ENCODE data around the gene TRIO. TPM values are rescaled to one million over a fixed set of nuclear protein-coding genes. Genes with fewer than 3 reads are reported as not detected.
A peak's percentile ranks its signal among the peaks of the same experiment; 100 is the strongest.
"Not testable (repeated sequence)": the region's sequence is repeated elsewhere in the genome, so short reads cannot be mapped to it uniquely, and the experiment has no call there.

TRIO gene
- total RNA-seq, 1 experiment from 2014 or later = 106 TPM

- DNase-seq (ENCODE audit: extremely low read depth, low read depth) = peak; percentile 25
Observed at GRCh38 chr5:14364576-14365472, 221.7 kb downstream of the TRIO start.

DNA sequence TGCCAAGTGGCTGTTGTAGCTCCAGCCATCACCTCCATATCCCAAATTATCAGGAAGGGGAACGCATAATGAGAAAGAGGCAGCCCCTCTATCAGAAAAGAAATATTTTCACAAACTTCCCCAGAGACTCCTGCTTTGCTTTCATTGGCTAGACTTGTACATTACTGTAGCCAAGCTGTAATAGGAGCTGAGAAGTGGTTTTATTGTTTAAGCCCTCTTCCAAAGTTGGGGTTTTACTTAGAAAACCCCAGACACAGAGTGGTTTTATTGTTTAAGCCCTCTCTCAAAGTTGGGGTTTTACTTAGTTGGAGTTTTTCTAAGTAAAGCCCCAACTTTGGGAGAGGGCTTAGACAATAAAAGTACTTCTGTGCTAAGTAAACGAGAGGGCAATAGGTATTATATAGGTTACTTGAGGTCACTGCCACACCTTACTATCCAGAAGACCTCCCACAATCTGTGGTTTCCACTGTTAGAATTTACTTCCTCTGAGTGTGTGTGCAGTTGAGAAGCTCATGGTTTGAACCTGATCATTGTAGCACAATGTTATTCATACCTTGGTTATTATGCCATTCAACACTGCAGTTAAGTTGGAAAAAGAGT lies 222.8 kb downstream of the TRIO start:
- no peak for DNase-seq (ENCODE audit: extremely low read depth, low read depth)

GRCh38 chr5:14366763-14367162 lies 223.6 kb downstream of the TRIO start:
- no peak for DNase-seq (ENCODE audit: extremely low read depth, low read depth)

DNA sequence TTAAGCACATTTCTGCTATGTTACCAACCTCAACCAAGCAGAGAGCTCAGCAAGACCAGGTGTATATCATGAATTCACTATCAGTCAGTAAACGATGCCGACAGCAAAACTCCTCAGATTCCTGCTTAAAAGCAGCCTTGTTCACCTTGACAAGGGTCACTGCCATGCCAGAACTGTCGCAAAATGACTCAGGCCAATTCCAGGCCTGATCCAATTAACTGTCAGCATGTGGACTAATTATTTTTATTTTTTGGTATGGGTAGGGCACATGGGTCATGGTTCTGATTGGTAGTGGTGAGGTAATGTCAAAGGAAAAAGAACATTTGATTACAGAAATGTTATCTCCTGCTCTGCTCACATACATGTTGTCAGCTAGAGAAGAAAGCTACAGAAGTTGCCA lies 224.2 kb downstream of the TRIO start:
- DNase-seq (ENCODE audit: extremely low read depth, low read depth) = no peak

GRCh38 chr5:14369780-14370179 lies 226.6 kb downstream of the TRIO start:
- no peak for DNase-seq (ENCODE audit: extremely low read depth, low read depth)

- no peak for DNase-seq (ENCODE audit: extremely low read depth, low read depth)
Observed at GRCh38 chr5:14370386-14370785, 227.2 kb downstream of the TRIO start.

GRCh38 chr5:14373685-14374084 lies 230.5 kb downstream of the TRIO start:
- no peak for DNase-seq (ENCODE audit: extremely low read depth, low read depth)

- DNase-seq (ENCODE audit: extremely low read depth, low read depth) = no peak
Observed at GRCh38 chr5:14374100-14374499, 231.0 kb downstream of the TRIO start.

- no peak for DNase-seq (ENCODE audit: extremely low read depth, low read depth)
Observed at GRCh38 chr5:14376789-14377188, 233.6 kb downstream of the TRIO start.

- no peak for DNase-seq (ENCODE audit: extremely low read depth, low read depth)
Observed at GRCh38 chr5:14379739-14380497, 236.8 kb downstream of the TRIO start.

- DNase-seq (ENCODE audit: extremely low read depth, low read depth) = no peak
Observed at GRCh38 chr5:14380712-14381111, 237.6 kb downstream of the TRIO start.

GRCh38 chr5:14382640-14383039 lies 239.5 kb downstream of the TRIO start:
- DNase-seq (ENCODE audit: extremely low read depth, low read depth) = no peak

- DNase-seq (ENCODE audit: extremely low read depth, low read depth) = no peak
Observed at GRCh38 chr5:14383923-14384322, 240.8 kb downstream of the TRIO start.

- DNase-seq (ENCODE audit: extremely low read depth, low read depth) = no peak
Observed at GRCh38 chr5:14385019-14385418, 241.9 kb downstream of the TRIO start.

DNA sequence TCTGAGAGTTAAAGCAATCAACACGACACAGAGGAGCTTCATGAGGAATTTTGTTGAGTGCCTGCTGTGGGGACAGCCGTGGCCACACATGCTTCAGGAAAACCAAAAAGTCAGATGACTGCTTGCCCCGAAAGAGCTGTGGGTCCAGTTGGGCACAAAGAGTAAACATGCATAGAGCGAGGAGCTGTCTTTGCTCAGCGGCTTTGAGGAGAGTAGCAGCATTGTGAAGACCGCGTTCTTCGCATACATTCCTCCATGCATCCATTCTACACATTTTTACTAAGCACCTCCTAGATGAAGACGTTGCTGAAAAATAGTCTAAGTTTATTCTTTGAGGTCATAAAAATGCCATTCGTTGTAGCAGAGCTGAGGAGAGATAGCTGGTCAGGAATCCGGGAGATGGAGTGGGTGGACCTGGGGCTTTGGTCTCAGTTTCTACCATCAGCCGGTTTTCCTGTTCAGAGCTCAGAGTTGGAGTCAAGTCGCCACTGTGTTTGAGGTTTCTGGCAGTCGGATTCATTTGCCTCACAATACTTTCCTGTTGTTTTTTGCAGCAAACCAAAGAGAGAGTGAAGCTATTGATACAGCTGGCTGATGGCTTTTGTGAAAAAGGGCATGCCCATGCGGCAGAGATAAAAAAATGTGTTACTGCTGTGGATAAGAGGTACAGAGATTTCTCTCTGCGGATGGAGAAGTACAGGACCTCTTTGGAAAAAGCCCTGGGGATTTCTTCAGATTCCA lies 243.9 kb downstream of the TRIO start:
- DNase-seq (ENCODE audit: extremely low read depth, low read depth) = no peak

- no peak for DNase-seq (ENCODE audit: extremely low read depth, low read depth)
Observed at GRCh38 chr5:14388741-14389140, 245.6 kb downstream of the TRIO start.

GRCh38 chr5:14392552-14392951 lies 249.4 kb downstream of the TRIO start:
- not testable (repeated sequence) for DNase-seq (ENCODE audit: extremely low read depth, low read depth)

GRCh38 chr5:14394365-14394764 lies 251.2 kb downstream of the TRIO start:
- no peak for DNase-seq (ENCODE audit: extremely low read depth, low read depth)

DNA sequence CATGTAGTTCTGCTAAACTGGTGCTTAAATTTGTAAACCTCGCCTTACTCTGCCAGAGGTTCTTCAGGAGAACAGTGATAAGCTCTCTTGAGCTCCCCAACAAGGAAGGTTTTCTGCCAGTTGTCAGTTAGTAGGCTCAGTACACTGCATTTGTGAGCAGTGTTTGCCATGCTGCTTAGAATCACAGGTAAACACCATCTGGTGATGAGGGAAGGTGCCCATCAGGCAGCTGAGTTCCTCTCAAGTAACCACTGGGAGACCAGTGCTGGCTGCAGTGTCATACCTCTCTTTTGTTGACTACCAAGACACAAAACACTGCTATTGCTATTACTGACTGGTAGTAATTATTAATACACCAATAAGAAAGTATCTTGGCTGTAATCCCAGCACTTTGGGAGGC lies 252.3 kb downstream of the TRIO start:
- DNase-seq (ENCODE audit: extremely low read depth, low read depth) = no peak

GRCh38 chr5:14396066-14396465 lies 252.9 kb downstream of the TRIO start:
- no peak for DNase-seq (ENCODE audit: extremely low read depth, low read depth)

- DNase-seq (ENCODE audit: extremely low read depth, low read depth) = no peak
Observed at GRCh38 chr5:14396737-14397136, 253.6 kb downstream of the TRIO start.

All from NCI-H460 (cell line).